Measurements from ENCODE around the gene TNFAIP1.
"Not testable (repeated sequence)": the region's sequence is repeated elsewhere in the genome, so short reads cannot be mapped to it uniquely, and the experiment has no call there.

The TNFAIP1 gene, protein sequence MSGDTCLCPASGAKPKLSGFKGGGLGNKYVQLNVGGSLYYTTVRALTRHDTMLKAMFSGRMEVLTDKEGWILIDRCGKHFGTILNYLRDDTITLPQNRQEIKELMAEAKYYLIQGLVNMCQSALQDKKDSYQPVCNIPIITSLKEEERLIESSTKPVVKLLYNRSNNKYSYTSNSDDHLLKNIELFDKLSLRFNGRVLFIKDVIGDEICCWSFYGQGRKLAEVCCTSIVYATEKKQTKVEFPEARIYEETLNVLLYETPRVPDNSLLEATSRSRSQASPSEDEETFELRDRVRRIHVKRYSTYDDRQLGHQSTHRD

DNA sequence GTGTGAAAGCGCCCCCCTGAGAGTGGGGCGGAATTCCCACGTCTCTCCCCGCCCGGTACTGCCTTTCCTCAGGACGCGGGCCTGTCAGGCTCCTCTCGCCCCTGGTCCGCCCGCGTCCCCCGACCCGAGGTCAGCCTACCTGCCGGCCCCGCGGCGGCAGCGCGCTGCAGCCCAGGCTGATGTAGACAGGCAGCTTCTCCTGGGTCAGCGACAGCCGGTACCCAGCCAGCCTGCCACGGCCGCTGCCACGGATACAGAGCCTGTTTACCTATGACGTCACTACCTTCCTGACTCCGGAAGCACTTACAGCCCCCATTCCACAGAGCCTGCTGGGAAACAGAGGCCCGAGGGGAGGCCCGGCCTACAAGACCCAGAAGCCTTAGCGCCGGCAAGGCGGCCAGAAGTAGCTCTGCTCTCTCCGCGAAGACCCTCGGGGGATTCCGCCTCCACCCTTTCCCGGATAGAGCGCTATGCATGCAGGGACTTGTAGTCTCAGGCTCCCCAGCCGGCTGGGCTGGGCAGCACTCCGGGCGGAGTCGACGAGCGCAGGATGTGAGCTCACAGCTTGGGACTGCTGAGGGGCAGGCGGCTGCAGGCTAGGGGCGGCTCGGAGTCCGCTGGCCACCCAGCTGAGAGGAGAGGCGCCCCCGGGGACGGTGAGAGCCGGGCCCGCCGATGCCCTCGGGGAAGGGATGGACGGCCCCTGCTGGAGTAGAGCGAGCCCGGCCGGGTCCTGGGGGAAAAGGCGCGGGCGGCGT lies at the start of gene TNFAIP1, which contains the start of gene IFT20:
Gene TNFAIP1, plus strand, starts transcription at position 561 of the 758 bp plus-strand sequence. CDS start 3,761 bp downstream, outside the sequence.
Gene IFT20, minus strand, starts transcription at position 272 of the 758 bp plus-strand sequence. CDS start 3,487 bp downstream, outside the sequence.
- peak within 1 kb of the TSS; percentile 96 for H3K4me3 ChIP-seq (ENCODE audit: low read depth, low read length)
- peak; percentile 100 for DNase-seq (ENCODE audit: low read depth)

DNA sequence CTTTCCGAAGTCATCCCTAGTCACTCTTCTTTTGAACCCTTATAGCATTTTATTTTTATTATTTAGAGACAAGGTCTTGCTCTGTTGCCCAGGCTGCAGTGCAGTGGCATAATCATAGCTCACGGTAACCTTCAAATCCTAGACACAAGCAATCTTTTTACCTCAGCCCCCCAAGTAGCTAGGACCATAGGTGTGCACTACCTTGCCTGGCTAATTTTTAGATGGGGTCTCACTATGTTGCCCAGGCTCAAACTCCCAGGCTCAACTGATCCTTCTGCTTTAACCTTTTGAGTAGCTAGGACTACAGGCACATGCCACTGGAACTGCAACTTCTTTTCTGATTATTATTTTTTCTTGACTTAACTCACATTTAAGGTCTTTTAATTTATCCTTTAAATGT lies 49.6 kb upstream of the TNFAIP1 start:
- DNase-seq (ENCODE audit: low read depth) = no peak
- H3K4me3 ChIP-seq (ENCODE audit: low read depth, low read length) = no peak overlapping the region

DNA sequence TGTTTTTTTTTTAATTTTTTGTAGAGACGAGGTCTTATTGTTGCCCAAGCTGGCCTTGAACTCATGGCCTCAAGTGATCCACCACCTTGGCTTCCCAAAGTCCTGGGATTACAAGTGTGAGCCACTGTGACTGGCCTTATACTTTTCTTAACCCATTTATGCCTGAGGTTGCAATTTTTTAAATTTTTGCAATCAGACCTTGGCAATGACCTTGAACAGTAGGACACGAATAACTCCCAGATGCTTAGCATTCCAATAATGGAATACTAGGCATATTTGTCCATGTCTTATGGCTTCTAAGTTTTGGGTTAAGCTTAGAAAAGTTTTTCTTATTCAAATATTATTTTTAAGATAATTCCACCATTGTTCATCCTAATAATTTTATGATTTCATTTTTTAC lies 44.9 kb upstream of the TNFAIP1 start:
- no peak for DNase-seq (ENCODE audit: low read depth)
- no peak overlapping the region for H3K4me3 ChIP-seq (ENCODE audit: low read depth, low read length)

DNA sequence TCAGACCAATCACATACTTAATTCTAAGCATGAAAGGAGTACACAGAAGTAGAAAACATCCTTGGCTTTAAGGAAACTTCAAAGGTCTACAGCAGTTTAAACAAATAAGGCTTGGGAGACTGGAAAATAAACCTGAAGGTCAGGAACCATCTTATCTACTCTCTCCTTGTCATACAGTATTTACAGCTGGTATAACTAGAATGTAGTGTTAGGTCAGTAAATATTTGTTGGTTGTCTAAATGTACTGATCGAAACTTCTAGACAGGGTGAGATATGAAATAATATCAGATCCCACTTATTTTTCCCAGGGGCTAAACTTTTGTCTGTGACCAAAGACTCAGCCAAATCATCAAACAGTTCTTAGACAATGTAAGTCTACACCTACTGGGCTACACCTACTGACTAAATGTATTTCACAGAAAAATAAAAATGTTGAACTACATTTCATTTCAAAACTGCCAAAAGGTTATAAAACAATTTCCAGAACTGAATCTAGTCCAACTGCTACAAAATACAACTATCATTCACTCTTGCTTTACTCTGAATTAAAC lies 43.7 kb upstream of the TNFAIP1 start:
- H3K4me3 ChIP-seq (ENCODE audit: low read depth, low read length) = no peak overlapping the region
- no peak for DNase-seq (ENCODE audit: low read depth)

DNA sequence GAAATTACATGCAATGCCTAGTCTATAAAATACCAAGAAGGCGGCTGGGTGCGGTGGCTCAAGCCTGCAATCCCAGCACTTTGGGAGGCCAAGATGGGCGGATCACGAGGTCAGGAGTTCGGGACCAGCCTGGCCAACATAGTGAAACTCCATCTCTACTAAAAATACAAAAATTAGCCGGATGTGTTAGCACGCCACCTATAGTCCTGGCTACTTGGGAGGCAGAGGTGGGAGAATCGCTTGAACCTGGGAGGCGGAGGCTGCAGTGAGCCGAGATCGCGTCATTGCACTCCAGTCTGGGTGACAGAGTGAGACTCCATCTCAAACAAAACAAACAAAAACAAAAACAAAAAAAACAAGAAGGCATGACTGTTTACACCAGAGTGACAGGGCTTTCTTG lies 42.7 kb upstream of the TNFAIP1 start:
- H3K4me3 ChIP-seq (ENCODE audit: low read depth, low read length); DNase-seq (ENCODE audit: low read depth): not testable (repeated sequence)

DNA sequence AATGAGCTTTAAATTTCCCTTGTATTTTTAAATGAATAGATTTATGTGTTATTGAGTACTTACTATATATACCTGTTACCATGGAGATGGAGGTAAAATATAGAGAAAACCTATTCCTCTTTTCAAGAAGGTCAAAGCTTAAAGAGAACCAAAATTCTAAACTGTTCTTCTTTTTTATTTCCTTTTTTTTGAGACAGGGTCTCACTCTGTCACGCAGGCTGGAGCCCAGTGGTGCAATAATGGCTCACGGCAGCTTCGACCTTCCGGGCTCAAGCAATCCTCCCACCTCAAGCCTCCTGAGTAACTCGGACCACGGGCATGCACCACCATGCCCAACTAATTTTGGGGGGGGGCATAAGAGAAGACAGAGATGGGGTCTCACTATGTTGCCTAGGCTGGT lies 41.6 kb upstream of the TNFAIP1 start:
- H3K4me3 ChIP-seq (ENCODE audit: low read depth, low read length) = no peak overlapping the region
- no peak for DNase-seq (ENCODE audit: low read depth)

DNA sequence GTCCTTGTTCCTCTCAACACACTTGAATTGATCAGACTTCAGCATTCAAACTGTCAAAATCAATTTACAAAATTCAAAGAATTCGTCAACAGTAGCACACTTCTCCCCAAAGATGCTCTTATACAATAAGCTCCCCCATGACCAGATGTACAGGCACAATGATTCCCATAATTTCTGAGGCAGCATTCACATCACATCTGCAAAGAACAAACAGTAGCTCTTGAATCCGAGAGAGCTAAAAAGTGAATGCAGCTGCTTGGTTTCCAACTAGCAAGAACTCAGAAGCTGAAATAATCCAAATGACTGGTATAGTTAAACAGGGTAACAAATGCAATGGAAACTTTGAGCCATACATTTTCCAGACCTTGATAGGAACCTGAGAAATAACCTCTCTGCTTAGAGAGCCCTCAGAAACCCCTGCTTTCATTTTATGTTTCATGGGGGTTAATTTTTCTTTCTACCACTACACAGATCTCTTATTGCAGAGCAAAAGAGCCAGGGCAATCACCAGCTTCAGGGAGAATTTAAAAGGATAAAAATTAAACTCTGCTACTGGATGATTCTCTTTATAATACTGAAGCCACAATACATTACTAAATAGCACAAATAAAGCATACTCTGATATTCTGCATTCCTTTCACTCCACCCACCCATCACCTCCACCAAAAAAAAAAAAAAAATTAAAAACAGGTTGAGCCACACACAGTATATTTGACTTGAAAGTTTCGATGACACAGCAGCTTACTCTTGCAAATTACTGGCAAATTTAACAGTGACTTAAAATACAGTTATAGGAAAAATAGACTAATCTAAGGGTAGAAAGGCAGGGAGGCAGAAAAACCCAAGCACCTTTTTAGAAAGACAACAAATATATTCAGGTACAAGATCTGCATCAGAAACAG lies 39.6 kb upstream of the TNFAIP1 start:
- H3K4me3 ChIP-seq (ENCODE audit: low read depth, low read length) = no peak overlapping the region
- no peak for DNase-seq (ENCODE audit: low read depth)

DNA sequence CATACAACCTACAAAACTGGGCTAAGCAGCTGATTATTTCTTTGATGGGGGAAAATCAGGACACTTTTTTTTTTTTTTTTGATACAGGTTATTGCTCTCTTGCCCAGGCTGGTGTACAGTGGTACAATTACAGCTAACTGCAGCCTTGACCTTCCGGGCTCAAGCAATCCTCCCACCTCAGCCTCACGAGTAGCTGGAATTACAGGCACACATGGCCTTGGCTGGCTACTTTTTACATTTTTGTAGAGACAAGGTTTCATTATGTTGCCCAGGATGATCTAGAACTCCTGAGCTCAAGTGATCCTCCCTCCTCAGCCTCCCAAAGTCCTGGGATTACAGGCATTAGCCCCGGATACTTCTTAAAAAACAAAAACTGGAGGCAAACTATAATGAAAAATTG lies 37.1 kb upstream of the TNFAIP1 start:
- DNase-seq (ENCODE audit: low read depth) = no peak
- no peak overlapping the region for H3K4me3 ChIP-seq (ENCODE audit: low read depth, low read length)

DNA sequence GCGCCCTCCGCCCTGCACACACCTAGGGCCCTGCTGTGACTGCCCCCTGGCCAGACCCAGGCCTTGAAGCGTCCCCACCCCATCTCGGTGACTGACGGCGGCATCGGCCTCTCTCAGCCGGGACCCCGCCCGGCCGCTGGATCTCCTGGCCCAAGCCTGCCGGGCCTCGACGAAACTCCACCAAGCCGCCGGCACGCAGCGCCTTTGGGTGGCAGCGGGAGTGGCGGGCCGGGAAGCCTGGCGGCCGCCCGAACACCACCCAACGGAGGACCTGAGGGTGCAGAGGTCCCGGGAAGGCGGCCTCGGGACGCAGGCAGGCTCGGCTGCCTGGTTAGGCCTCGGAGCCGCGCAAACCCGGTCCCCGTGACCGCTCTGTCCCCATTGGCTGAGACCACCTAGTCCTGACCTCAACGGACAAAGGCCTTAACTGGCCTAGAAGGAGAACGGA lies 28.6 kb upstream of the TNFAIP1 start:
- no peak overlapping the region for H3K4me3 ChIP-seq (ENCODE audit: low read depth, low read length)
- no peak for DNase-seq (ENCODE audit: low read depth)

DNA sequence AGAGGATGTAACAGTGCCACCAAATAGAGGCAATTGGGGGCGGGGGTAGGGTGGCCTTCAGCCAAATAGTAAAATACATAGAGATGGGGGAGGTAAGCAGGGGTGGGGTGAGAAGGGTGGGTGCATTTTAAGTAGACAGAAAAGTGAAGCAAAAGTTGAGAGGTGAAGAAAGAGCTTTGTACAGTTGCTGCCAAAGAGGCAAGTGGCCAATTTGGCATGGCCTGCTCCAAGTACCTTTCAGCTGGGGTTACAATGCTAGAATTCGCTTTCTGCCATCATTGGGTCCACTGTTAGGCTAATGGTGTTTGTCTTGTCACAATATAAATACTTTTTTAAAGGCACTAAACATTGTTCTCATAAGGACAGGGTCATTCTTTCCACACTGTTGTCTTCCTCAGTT lies 21.7 kb upstream of the TNFAIP1 start:
- no peak overlapping the region for H3K4me3 ChIP-seq (ENCODE audit: low read depth, low read length)
- DNase-seq (ENCODE audit: low read depth) = no peak

DNA sequence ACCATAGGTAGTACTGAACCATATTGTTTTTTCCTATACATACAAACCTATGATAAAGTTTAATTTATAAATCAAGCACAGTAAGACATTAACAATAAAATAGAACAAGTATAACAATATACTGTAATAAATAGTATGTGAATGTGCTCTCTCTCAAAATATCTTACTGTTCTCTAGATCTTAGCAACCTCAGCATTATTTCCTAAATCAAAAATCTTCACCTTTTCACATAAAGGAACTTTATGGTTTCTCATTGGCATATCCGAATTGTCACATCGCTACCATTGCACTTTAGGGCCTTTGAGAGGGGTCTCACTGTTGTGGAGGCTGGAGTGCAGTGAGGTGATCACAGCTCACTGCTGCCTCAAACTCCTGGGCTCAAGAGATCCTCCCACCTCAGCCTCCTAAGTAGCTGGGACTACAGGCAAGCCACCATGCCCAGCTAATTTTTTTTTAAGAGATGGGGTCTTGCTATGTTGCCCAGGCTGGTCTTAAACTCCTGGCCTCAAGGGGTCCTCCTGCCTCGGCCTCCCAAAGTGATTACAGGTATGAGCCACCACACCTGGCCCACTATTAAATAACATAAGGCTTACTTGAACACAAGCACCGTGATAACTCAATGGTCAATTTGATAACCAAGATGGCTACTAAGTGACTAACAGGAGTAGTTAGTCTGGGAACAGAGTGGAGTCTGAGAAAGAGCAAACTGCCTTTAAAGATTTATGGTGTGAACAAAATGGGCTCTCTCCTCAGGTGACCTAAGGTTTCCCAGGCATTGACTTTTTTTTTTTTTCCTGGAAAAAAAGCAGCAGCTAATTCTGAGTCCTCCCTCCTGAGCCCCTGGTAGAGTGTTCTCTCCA lies 19.5 kb upstream of the TNFAIP1 start:
- H3K4me3 ChIP-seq (ENCODE audit: low read depth, low read length) = no peak overlapping the region
- DNase-seq (ENCODE audit: low read depth) = no peak

DNA sequence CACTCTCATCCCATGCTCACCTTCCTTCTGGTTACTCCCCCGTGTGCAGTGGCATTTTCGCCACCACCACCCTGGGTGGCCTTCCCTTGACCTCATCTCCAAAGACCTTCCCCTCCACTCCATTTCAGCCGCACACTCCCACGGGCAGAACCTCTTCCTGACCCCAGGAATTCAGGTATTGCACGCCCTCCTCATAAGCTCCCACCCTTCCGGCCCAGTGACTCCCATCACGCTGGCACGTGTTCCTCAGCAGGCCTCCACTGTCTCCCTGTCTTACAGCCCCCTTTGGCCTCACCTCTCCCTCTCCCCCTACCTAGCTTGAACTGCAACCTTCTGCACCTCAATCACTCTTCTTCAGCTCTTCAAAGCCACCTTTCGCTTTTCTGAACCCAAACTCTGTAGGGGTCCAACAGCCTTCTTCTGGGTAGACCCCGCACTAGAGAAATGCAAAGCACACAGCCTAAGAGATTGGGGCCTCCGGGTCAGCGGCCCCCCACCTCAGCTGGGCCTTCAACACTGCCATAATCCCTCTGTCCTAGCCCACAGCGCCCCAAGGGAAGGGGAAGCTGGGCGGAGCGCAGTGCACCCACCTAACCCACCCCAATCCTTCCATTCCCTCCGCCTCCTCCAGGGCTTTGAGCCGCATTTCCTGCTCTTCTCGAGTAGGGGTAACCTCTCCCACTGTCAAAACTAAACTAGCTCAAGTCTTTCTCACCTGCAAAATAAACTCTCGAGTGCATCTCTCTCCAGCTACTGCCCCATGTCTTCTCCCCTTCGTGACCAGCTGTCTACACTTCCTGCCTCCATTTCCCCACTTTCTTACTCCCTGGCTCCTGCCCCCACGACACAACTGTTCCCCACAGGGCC lies 18.2 kb upstream of the TNFAIP1 start:
- H3K4me3 ChIP-seq (ENCODE audit: low read depth, low read length) = no peak overlapping the region
- no peak for DNase-seq (ENCODE audit: low read depth)

DNA sequence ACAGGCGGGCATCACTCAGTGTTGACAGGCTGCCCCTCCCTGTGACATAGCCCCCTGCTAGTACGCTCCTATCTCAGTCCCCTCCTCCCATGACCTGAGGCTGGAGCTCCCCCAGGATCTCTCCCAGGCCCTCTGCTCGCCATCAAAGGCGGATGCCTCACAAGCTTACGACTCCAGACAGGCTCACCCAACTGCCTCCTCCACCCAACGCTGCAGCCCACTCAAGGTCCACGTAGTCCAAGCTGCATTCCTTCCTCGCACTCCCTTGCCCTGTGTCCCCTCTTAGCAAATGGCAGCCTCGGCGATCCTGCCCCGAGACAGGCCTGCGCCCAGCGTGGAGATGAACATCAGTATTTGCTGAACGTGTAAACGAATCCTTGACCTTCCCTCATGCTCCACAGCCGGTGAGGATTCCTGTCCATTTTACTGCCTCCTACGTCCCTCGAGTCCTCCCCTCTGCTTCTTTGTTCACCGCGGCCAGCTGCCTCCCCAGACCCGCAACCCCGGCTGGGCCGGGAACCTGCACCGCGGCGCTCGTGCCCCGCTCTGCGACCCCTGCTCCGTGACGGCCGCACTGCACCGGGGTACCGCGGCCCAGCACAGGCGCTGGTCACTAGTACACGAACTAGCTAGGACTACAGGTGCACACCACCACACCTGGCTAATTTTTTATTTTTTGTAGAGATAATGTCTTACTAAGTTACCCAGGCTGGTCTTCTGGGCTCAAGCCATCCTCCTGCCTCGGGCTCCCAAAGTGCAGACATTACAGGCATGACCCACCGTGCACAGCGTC lies 17.4 kb upstream of the TNFAIP1 start:
- H3K4me3 ChIP-seq (ENCODE audit: low read depth, low read length) = peak overlapping the region; percentile 72
- no peak for DNase-seq (ENCODE audit: low read depth)

DNA sequence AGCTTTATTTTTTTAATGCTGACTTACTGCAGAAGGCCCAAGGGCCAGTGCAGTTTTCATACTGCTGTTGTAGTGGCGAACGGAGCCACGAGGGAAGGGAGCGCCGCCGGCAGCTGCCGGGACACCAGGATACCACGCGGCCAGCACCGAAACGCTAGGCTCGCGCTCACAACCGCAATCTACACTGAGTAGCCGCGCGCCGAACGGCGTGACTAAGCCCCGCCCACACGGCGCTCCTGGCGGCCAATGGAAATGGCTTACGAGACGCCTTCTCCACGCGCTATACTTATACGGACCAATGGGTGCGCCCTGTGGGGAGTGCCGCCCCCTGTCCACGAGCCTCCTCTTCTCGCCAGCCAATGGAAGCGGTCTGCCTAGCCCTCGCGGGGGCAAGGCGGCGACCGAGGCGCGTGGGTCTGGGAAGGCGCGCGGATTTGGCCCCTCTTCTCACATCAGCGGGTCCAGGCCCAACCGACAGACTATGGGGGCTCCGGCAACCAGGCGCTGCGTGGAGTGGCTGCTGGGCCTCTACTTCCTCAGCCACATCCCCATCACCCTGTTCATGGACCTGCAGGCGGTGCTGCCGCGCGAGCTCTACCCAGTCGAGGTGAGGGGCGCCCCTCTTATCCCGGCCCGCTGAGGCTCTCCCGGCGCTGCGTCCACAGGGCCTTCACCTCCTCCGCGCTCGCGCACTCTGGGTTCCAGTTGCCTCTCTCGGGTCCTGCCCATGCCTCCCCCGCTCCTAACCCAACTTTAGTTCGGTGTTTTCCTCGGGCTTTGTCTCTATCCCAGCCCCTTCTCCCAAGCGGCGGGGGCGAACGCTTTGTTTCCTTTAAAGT lies 16.6 kb upstream of the TNFAIP1 start, which contains the start of gene TMEM97:
Gene TMEM97, plus strand, starts transcription at position 442 of the 839 bp plus-strand sequence. Its CDS starts 40 bp downstream, at position 482.
- peak; percentile 94 for DNase-seq (ENCODE audit: low read depth)
- peak within 1 kb of the TSS; percentile 72 for H3K4me3 ChIP-seq (ENCODE audit: low read depth, low read length)

DNA sequence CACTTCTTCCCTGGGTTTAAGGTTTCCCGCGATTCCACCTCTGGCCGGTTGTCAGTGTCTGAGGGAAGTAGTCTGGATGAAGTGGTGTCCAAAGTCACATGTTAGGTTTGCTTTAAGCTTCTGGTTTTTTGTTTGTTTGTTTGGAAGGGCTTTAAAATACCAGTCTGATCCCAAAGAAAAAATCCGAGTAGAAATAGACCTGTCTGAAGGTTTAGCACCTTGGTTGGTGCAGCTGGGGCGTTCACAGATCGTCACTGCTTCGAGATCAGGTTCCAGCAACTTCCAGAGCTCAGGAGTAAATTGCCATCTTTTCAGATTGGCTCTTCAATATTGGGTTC lies 16.0 kb upstream of the TNFAIP1 start:
- DNase-seq (ENCODE audit: low read depth) = no peak
- peak overlapping the region; percentile 72 for H3K4me3 ChIP-seq (ENCODE audit: low read depth, low read length)
